ENCODE data around the gene FAM20A.

The FAM20A gene

GRCh38 chr17:68595986-68596385 lies 5.2 kb downstream of the FAM20A start:
- Histone ChIP-seq H3K36me3 (ENCODE audit: control insufficient read depth, insufficient read depth, low read length) (no peaks in the 10 kb centered on the region), H3K27me3 (ENCODE audit: control insufficient read depth, insufficient read depth, low read length) (no peaks in the 10 kb centered on the region), H3K9me3 (ENCODE audit: control insufficient read depth, insufficient read depth, low read length) (no peaks in the 10 kb centered on the region), H3K9ac (ENCODE audit: low read depth, low read length) (no peak overlapping the region), H3K4me3 (ENCODE audit: low read depth, low read length) (no peak overlapping the region), H3K4me1 (ENCODE audit: control insufficient read depth, insufficient read depth, low read length) (no peaks in the 10 kb centered on the region)

- Histone ChIP-seq H3K9me3 (ENCODE audit: control insufficient read depth, insufficient read depth, low read length) (no peaks in the 10 kb centered on the region), H3K27me3 (ENCODE audit: control insufficient read depth, insufficient read depth, low read length) (no peaks in the 10 kb centered on the region), H3K4me3 (ENCODE audit: low read depth, low read length) (no peak overlapping the region), H3K9ac (ENCODE audit: low read depth, low read length) (no peak overlapping the region), H3K4me1 (ENCODE audit: control insufficient read depth, insufficient read depth, low read length) (no peaks in the 10 kb centered on the region), H3K36me3 (ENCODE audit: control insufficient read depth, insufficient read depth, low read length) (no peaks in the 10 kb centered on the region)
These were observed 5.7 kb downstream of the FAM20A start for GRCh38 chr17:68595496-68595895.

- no peaks in the 10 kb centered on the region for H3K9me3 ChIP-seq (ENCODE audit: control insufficient read depth, insufficient read depth, low read length)
- H3K27me3 ChIP-seq (ENCODE audit: control insufficient read depth, insufficient read depth, low read length): no peaks in the 10 kb centered on the region
- no peaks in the 10 kb centered on the region for H3K36me3 ChIP-seq (ENCODE audit: control insufficient read depth, insufficient read depth, low read length)
- no peak overlapping the region for H3K4me3 ChIP-seq (ENCODE audit: low read depth, low read length)
- H3K4me1 ChIP-seq (ENCODE audit: control insufficient read depth, insufficient read depth, low read length): no peaks in the 10 kb centered on the region
- H3K9ac ChIP-seq (ENCODE audit: low read depth, low read length): no peak overlapping the region
These were observed 6.6 kb downstream of the FAM20A start for GRCh38 chr17:68594552-68594951.

GRCh38 chr17:68592682-68593641 lies 8.2 kb downstream of the FAM20A start:
- no peaks in the 10 kb centered on the region for H3K9me3 ChIP-seq (ENCODE audit: control insufficient read depth, insufficient read depth, low read length)
- H3K9ac ChIP-seq (ENCODE audit: low read depth, low read length): no peak overlapping the region
- H3K4me1 ChIP-seq (ENCODE audit: control insufficient read depth, insufficient read depth, low read length): no peaks in the 10 kb centered on the region
- H3K27me3 ChIP-seq (ENCODE audit: control insufficient read depth, insufficient read depth, low read length): no peaks in the 10 kb centered on the region
- no peaks in the 10 kb centered on the region for H3K36me3 ChIP-seq (ENCODE audit: control insufficient read depth, insufficient read depth, low read length)
- H3K4me3 ChIP-seq (ENCODE audit: low read depth, low read length): no peak overlapping the region

GRCh38 chr17:68592009-68592408 lies 9.2 kb downstream of the FAM20A start:
- no peaks in the 10 kb centered on the region for H3K36me3 ChIP-seq (ENCODE audit: control insufficient read depth, insufficient read depth, low read length)
- H3K27me3 ChIP-seq (ENCODE audit: control insufficient read depth, insufficient read depth, low read length): no peaks in the 10 kb centered on the region

GRCh38 chr17:68591583-68591982 lies 9.6 kb downstream of the FAM20A start:
- Histone ChIP-seq H3K27me3 (ENCODE audit: control insufficient read depth, insufficient read depth, low read length) (no peaks in the 10 kb centered on the region), H3K9me3 (ENCODE audit: control insufficient read depth, insufficient read depth, low read length) (no peaks in the 10 kb centered on the region), H3K9ac (ENCODE audit: low read depth, low read length) (no peak overlapping the region), H3K4me3 (ENCODE audit: low read depth, low read length) (no peak overlapping the region), H3K36me3 (ENCODE audit: control insufficient read depth, insufficient read depth, low read length) (no peaks in the 10 kb centered on the region), H3K4me1 (ENCODE audit: control insufficient read depth, insufficient read depth, low read length) (no peaks in the 10 kb centered on the region)

More at GRCh38 chr17:68592009-68592408, 9.2 kb downstream of the FAM20A start:
- Histone ChIP-seq H3K9ac (ENCODE audit: low read depth, low read length) (no peak overlapping the region), H3K4me1 (ENCODE audit: control insufficient read depth, insufficient read depth, low read length) (no peaks in the 10 kb centered on the region), H3K4me3 (ENCODE audit: low read depth, low read length) (no peak overlapping the region), H3K9me3 (ENCODE audit: control insufficient read depth, insufficient read depth, low read length) (no peaks in the 10 kb centered on the region)

- no peaks in the 10 kb centered on the region for H3K36me3 ChIP-seq (ENCODE audit: control insufficient read depth, insufficient read depth, low read length)
- no peak overlapping the region for H3K9ac ChIP-seq (ENCODE audit: low read depth, low read length)
- no peak overlapping the region for H3K4me3 ChIP-seq (ENCODE audit: low read depth, low read length)
- no peaks in the 10 kb centered on the region for H3K4me1 ChIP-seq (ENCODE audit: control insufficient read depth, insufficient read depth, low read length)
- no peaks in the 10 kb centered on the region for H3K27me3 ChIP-seq (ENCODE audit: control insufficient read depth, insufficient read depth, low read length)
- no peaks in the 10 kb centered on the region for H3K9me3 ChIP-seq (ENCODE audit: control insufficient read depth, insufficient read depth, low read length)
These were observed 12.1 kb downstream of the FAM20A start for GRCh38 chr17:68589086-68589485.

- H3K4me1 ChIP-seq (ENCODE audit: control insufficient read depth, insufficient read depth, low read length): no peaks in the 10 kb centered on the region
- H3K9ac ChIP-seq (ENCODE audit: low read depth, low read length): no peak overlapping the region
- H3K4me3 ChIP-seq (ENCODE audit: low read depth, low read length): no peak overlapping the region
- no peaks in the 10 kb centered on the region for H3K36me3 ChIP-seq (ENCODE audit: control insufficient read depth, insufficient read depth, low read length)
- no peaks in the 10 kb centered on the region for H3K27me3 ChIP-seq (ENCODE audit: control insufficient read depth, insufficient read depth, low read length)
- H3K9me3 ChIP-seq (ENCODE audit: control insufficient read depth, insufficient read depth, low read length): no peaks in the 10 kb centered on the region
These were observed 12.8 kb downstream of the FAM20A start for GRCh38 chr17:68588362-68588761.

- H3K36me3 ChIP-seq (ENCODE audit: control insufficient read depth, insufficient read depth, low read length): no peaks in the 10 kb centered on the region
- no peak overlapping the region for H3K9ac ChIP-seq (ENCODE audit: low read depth, low read length)
- H3K9me3 ChIP-seq (ENCODE audit: control insufficient read depth, insufficient read depth, low read length): no peaks in the 10 kb centered on the region
- H3K27me3 ChIP-seq (ENCODE audit: control insufficient read depth, insufficient read depth, low read length): no peaks in the 10 kb centered on the region
- H3K4me3 ChIP-seq (ENCODE audit: low read depth, low read length): no peak overlapping the region
- no peaks in the 10 kb centered on the region for H3K4me1 ChIP-seq (ENCODE audit: control insufficient read depth, insufficient read depth, low read length)
These were observed 13.3 kb downstream of the FAM20A start for GRCh38 chr17:68587847-68588246.

GRCh38 chr17:68587026-68587425 lies 14.1 kb downstream of the FAM20A start:
- no peak overlapping the region for H3K4me3 ChIP-seq (ENCODE audit: low read depth, low read length)
- no peaks in the 10 kb centered on the region for H3K9me3 ChIP-seq (ENCODE audit: control insufficient read depth, insufficient read depth, low read length)
- no peaks in the 10 kb centered on the region for H3K4me1 ChIP-seq (ENCODE audit: control insufficient read depth, insufficient read depth, low read length)
- H3K9ac ChIP-seq (ENCODE audit: low read depth, low read length): no peak overlapping the region
- H3K27me3 ChIP-seq (ENCODE audit: control insufficient read depth, insufficient read depth, low read length): no peaks in the 10 kb centered on the region
- H3K36me3 ChIP-seq (ENCODE audit: control insufficient read depth, insufficient read depth, low read length): no peaks in the 10 kb centered on the region

- Histone ChIP-seq H3K27me3 (ENCODE audit: control insufficient read depth, insufficient read depth, low read length) (no peaks in the 10 kb centered on the region), H3K4me1 (ENCODE audit: control insufficient read depth, insufficient read depth, low read length) (no peaks in the 10 kb centered on the region), H3K4me3 (ENCODE audit: low read depth, low read length) (no peak overlapping the region), H3K9me3 (ENCODE audit: control insufficient read depth, insufficient read depth, low read length) (no peaks in the 10 kb centered on the region), H3K9ac (ENCODE audit: low read depth, low read length) (no peak overlapping the region), H3K36me3 (ENCODE audit: control insufficient read depth, insufficient read depth, low read length) (no peaks in the 10 kb centered on the region)
These were observed 15.5 kb downstream of the FAM20A start for GRCh38 chr17:68585643-68586042.

GRCh38 chr17:68584581-68585303 lies 16.4 kb downstream of the FAM20A start:
- H3K4me3 ChIP-seq (ENCODE audit: low read depth, low read length): no peak overlapping the region
- no peaks in the 10 kb centered on the region for H3K9me3 ChIP-seq (ENCODE audit: control insufficient read depth, insufficient read depth, low read length)
- peaks cover 3% of the 10 kb centered on the region for H3K36me3 ChIP-seq (ENCODE audit: control insufficient read depth, insufficient read depth, low read length)
- H3K9ac ChIP-seq (ENCODE audit: low read depth, low read length): no peak overlapping the region
- H3K4me1 ChIP-seq (ENCODE audit: control insufficient read depth, insufficient read depth, low read length): no peaks in the 10 kb centered on the region
- H3K27me3 ChIP-seq (ENCODE audit: control insufficient read depth, insufficient read depth, low read length): no peaks in the 10 kb centered on the region

Measured in iPS-15b (cell line).